Hematopoietic multipotent progenitor cell (in vitro differentiated cells): ENCODE measurements around the gene SORL1. TPM values are rescaled to one million over a fixed set of nuclear protein-coding genes. Genes with fewer than 3 reads are reported as not detected.
A peak's percentile ranks its signal among the peaks of the same experiment; 100 is the strongest.

Experiments
- DNase-seq, 3 donors: peaks; one replicate each; pipeline ENCODE4 v3.0.0-alpha.2; 2011 to 2015; ENCODE audit warnings: low read depth in 2 of 3, low spot score in 2 of 3
- total RNA-seq: library from RNA; depleted of rRNA; stranded (reverse); fragments of >200 nt; gene quantifications from one replicate; pipeline ENCODE4 v1.2.3, GENCODE V29; 2012

The SORL1 gene
- total RNA-seq, 1 donor: 260 TPM

GRCh38 chr11:121649798-121650197 lies 197.7 kb downstream of the SORL1 start:
- DNase-seq: no peak

GRCh38 chr11:121650351-121651256 lies 198.5 kb downstream of the SORL1 start:
- DNase-seq: no peak

DNA sequence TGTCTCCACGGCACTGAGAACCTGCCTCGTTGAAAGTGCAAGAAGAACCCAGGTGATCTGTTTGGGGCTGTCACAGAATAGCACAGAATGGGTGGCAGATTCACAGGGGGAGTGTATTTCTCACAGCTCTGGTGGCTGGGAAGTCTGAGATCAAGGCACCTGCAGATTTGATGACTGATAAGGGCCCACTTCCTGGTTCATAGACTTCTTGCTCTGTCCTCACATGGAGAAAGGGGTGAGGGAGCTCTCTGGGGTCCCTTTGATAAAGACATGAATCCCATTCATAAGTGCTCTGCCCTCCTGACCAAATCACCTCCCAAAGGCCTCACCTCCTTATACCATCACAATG lies 199.1 kb downstream of the SORL1 start:
- no peak for DNase-seq

DNA sequence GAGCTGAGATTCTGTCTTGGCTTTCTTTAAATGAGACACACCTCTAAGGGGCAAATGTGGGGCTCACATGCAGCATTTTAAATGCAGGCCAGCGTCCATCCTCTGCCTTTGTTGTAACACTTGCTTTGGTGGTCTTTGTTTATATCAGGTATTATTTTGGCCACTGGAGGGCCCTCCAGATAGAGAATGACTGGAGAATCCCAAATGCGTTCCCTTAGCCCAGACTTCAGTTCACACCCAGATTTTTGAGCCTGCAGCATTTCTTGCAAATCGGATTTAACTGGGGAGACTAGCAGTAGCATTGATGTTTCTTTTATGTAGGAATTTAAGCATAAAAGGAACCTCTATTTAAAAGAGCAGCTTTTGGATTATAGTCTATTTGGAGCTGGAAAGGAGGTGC lies 200.9 kb downstream of the SORL1 start:
- no peak for DNase-seq

GRCh38 chr11:121654259-121654842 lies 202.2 kb downstream of the SORL1 start:
- DNase-seq: no peak

DNA sequence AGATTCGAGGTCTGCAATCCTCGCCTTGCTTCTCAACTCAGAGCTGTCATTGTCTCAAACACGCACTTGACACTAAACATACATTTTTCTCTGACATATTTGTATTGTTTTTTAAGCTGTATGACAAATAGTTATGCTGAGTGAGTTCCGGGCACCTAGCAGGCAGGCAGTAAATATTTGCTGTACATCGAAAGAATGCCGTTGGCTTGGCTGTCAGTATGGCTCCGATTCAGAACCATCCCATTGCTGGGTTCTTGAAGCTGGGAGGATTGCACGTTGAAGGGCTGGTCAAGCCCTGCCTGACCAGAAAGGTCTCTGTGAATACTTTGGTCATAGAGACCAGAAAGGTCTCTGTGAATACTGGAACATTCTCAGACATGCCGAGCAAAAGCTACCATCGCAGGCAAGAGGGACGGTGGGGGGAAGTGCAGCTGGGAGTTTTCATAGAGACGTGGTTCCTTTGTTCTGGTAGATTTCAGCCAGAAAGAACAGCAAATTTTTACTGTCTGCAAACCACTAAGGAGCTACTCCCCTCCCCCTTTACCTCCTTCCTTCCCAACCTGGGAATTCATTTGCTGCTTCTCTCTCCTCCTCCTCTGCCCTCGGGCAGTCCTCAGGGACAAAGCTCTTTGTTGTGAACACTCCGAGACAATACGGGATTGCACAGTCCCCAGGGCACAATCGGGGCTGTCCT lies 202.9 kb downstream of the SORL1 start:
- no peak for DNase-seq

DNA sequence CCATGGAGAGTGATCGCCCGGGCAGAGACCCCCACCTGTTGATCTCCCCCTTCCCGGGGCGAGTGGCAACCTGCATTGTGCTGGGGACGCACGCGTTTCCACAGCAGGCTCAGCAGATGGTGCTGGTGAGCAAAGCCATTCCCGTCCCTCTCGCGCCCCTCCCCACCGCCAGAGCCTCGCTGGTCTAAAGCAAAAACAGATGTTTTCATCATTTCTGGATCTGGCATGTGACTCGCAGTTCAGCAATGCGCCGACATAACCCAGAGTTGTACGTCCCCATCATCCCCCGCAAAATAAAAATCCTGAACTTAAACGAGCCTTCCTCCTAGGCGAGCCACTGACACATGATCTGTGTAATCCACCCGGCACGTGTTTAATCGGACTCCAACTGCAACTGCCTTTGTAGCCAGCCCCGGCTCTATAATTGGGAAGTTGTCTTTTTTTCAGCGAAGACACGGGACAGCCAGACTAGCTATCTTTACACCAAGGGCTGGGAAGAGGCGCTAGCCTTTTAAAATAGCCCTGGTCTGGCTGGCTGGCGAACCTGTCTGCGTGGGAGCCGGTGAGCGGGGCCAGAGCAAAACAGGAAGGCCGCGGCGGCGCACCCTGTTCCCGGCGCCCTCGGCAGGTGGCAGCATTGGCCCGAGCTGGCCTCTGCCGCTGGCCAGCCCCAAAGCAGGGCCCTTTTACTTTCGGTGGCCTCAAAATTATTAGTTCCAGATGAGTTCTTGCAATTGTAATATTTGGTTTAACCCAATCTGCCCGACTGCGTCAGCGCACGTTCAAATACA lies 203.6 kb downstream of the SORL1 start:
- peak; percentile 22 to 88 (median 75) for DNase-seq

DNA sequence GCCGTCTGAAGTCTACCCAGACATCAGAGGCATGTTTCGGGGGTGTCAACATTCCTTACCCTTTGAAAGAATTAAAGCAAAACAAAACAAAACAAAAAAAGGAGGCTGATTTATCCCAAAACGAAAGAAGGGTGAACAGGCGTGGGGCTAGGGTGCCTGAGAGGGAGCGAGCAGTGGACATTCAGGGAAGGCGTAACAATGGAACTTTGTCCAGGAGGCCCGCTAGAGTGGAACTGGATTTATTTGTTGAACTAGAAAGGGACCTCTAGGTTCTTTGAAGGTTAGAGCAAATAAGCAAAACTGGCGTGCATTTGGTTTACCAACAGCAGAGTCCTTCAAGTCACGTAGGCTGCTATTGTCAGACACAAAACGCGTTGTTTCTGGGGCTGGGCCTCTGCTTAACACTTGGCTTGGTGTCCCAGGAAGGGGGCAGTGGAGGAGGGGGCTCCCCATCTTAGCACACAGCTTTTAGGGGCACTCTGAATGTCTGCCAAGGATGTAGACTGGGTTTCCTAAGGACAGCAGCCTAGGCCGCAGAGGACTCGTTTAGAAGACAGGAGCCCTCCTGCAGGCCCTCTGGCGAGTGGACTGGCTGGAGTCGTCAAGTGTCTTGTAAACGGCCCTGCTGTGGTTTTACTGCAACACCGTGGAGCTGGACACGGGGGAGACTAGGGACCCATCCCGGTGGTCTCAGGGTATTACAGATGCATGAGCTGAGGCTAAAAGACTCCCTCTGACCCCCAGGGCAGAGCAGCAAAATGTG lies 204.4 kb downstream of the SORL1 start:
- DNase-seq: no peak

DNA sequence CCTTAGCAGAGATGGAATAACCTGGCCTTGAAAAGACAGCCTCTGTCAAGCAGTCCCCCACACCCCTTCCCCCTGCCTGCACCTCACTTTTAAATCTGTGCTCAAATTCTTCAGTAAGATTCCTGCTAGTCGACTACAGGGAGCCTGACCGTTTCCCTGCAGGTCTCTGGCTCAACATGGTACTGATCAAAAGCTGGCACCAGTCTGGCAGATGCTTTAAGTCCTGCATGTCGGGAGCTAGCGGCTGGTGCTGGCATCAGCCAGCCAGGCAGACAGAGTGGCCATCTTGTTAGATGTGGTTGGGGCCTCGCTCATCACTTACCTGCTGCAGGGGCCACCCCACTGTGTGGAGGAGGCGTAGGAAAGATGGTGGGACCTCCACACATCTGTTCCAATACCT lies 205.0 kb downstream of the SORL1 start:
- DNase-seq: no peak

GRCh38 chr11:121659811-121660210 lies 207.7 kb downstream of the SORL1 start:
- no peak for DNase-seq

DNA sequence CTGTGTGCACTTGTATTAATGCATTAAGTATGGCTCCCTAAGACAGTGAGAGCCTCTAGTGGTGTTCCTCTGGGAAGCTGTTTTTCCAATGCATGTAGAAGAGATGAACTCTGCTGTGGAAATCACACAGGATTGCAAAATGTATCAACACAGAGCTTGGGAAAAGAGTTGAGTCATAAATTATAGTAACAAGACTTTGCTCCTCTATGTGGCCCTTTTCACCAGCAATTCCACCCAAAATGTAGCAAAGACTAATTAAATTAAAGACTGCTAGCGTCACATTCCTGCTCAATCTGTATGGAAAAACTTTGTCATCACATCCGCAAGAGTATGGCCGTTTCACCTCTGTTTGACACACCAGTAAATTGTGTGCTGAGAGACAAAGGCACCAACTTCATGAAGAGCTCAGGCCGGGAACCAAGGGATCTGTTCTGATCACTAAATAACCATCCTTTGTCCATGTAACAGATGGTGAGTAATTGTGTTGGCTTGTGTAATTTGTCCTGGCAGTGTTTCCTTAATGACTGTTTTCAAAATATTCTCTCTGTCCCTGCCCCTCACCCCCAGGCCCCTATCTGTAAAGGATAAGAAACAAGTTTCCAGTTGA lies 209.9 kb downstream of the SORL1 start:
- no peak for DNase-seq

GRCh38 chr11:121664144-121664543 lies 212.0 kb downstream of the SORL1 start:
- no peak for DNase-seq

DNA sequence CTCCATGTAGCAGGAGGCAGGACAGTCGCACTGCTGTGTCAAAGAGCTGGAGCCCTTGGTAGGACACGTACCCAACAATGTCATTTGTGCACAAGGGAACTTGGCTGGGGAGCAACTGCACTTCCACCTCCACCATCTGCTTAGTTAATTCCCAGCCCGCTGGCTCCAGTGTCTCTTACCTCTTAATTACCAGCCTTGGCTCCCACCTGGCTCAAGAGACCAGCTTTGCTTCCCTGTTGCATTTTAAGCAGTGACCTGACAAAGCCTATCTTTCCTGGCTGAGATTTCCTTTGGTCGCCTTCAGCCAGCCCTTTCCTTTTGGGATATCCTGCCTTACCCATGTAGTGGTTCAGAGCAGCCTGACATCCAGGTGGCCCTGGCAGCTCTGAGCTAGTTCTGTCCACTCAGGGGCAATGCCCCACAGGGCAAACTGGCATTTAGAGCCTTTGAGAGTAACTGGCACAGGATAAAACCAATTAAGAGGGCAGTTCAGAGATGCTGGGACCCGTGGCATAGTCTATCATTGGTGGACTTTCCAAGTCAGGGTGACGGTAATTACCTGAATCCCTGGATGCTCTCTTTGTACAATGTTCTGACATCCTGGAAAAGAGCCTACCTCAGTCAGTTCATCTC lies 213.2 kb downstream of the SORL1 start:
- DNase-seq: no peak

DNA sequence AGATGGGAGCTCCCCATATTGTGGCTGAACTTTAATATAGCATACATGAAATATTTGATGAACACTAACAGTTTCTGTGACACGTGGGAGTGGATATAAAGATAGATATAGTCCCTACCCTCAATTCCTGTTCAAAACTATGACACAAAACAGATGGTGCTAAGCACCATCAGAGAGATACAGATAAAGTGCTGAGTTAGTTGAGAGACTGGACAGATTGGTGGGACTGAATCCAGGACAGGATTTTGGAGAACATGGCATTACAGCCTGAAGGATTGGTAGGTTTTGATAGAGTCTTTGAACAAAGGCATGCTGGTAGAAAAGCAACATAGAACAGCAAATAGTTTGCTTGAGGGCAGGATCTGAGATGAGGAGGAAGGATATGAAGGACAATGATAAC lies 215.7 kb downstream of the SORL1 start:
- no peak for DNase-seq

DNA sequence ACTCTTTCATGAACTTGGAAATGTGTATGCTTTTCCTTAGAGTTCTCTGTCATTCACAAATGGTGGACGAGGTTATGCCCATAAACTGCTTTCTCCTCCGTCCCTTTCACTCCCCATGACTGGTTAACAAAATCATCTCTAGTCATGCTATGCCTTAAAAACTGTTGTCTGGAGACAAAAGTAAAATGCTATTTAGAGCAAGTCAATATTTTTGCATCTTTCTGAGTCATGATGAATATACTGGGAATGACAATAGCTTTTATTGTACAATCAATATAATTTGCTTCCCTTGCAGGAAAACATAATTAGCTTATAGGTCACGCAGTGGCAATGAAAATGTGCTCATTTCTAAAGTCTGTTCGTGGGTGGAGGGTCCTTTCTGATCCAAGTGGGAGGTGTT lies 217.3 kb downstream of the SORL1 start:
- DNase-seq: no peak

DNA sequence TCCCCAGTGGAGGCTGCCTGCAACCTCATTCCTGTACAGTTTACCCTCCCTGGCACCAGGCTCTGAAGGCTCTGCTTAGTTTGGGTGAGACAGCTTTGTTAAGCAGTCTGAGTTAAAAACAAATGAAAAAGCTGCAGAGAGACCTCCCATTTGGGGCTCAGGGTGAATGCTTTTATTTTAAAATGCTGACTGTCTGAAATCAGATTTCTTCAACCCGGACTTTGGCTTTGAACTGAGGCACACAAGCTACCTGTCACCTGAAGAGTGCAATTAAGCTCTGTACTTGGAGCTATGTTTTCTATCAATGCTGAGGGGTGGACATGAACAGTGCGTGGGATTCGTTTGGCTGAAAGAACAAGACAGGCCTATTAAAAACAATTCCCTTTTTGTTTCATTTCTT lies 218.2 kb downstream of the SORL1 start:
- DNase-seq: no peak

- DNase-seq: no peak
Observed at GRCh38 chr11:121670805-121671282, 218.7 kb downstream of the SORL1 start.

GRCh38 chr11:121671283-121672168 lies 219.4 kb downstream of the SORL1 start:
- no peak for DNase-seq
